ENCODE data around the gene IL1R1. TPM values are rescaled to one million over a fixed set of nuclear protein-coding genes. Genes with fewer than 3 reads are reported as not detected.

IL1R1 gene
- total RNA-seq, 1 experiment from 2014 or later = 0.39 TPM

DNA sequence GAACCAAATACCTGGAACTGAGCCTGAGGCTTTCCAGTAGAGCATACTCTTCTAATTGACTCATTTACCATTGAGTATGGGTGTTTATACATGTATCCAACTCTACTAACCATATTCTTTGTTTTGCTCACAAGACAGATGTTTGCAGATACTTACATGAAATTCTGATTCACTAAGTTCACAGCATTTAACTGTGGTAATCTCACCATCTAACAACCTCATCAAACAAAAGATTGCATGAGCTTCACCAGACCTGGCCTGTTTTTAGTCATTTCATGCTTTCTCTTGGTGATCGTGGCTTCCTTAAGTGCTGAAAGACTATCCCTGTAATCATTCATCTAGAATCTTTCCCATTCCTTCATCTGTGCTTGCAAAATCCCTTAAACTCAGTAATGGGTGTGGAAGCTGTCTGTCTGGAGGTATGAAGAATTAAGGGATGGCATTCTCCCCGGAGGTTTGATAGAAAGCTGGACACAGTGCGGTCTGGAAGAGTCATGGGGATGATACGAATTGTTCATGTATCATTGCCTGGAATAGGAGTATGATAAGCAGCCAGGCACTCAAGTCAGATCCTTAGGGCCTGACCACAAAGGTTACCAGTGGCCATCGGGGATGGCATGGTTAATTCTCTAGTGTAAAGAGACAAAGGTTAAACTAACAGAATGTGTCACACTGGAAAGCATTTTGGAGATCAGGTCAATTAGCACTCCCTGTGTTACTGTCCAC lies 42.0 kb upstream of the IL1R1 start:
- H4K5ac ChIP-seq (ENCODE audit: insufficient read length, low read depth, low read length) = no peak overlapping the region

More for the DNA sequence above, 42.0 kb upstream of the IL1R1 start:
- H2BK12ac ChIP-seq (ENCODE audit: insufficient read length, low read depth, low read length) = no peak overlapping the region
- H3K4me3 Mint-ChIP-seq = no peak overlapping the region
- TF ChIP-seq, protein P1, sequence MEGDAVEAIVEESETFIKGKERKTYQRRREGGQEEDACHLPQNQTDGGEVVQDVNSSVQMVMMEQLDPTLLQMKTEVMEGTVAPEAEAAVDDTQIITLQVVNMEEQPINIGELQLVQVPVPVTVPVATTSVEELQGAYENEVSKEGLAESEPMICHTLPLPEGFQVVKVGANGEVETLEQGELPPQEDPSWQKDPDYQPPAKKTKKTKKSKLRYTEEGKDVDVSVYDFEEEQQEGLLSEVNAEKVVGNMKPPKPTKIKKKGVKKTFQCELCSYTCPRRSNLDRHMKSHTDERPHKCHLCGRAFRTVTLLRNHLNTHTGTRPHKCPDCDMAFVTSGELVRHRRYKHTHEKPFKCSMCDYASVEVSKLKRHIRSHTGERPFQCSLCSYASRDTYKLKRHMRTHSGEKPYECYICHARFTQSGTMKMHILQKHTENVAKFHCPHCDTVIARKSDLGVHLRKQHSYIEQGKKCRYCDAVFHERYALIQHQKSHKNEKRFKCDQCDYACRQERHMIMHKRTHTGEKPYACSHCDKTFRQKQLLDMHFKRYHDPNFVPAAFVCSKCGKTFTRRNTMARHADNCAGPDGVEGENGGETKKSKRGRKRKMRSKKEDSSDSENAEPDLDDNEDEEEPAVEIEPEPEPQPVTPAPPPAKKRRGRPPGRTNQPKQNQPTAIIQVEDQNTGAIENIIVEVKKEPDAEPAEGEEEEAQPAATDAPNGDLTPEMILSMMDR (conservative IDR thresholded peaks at IDR 0.05) = no peak
- H3K27ac ChIP-seq (ENCODE audit: insufficient read length, low read depth, low read length) = no peak overlapping the region
- no peak overlapping the region for H3T11ph ChIP-seq (ENCODE audit: low read length)
- no CpG with 5 or more reads among the region's 5 CpGs for WGBS (ENCODE audit: extremely low coverage, insufficient read length, low lambda C conversion rate)
- no peak overlapping the region for H3K14ac ChIP-seq (ENCODE audit: insufficient read depth, low read length)
- H3K9me3 ChIP-seq (ENCODE audit: control insufficient read depth, low read depth, low read length) = no peaks in the 10 kb centered on the region
- H3K79me1 ChIP-seq (ENCODE audit: insufficient read depth, low read depth, low read length, poor library complexity, severe bottlenecking) = no peaks in the 10 kb centered on the region
- H3K79me2 ChIP-seq (ENCODE audit: insufficient read depth, low read length) = no peaks in the 10 kb centered on the region
- H2AFZ ChIP-seq (ENCODE audit: low read length) = no peak overlapping the region
- H3K4me1 Mint-ChIP-seq = peaks cover 0 to 3% of the 10 kb centered on the region in 2 experiments; a peak in 1 of 4 replicates
- no peak overlapping the region for H2BK120ac ChIP-seq (ENCODE audit: low read depth, low read length, poor library complexity, severe bottlenecking)
- H2BK20ac ChIP-seq (ENCODE audit: low read depth, low read length, poor library complexity, severe bottlenecking) = no peak overlapping the region
- H2AK5ac ChIP-seq (ENCODE audit: insufficient read length, low read length) = no peak overlapping the region
- H2BK5ac ChIP-seq (ENCODE audit: insufficient read length, low read length) = no peak overlapping the region
- no peak overlapping the region for H3K9ac ChIP-seq (ENCODE audit: extremely low read depth, insufficient read length, low read length)
- no peak overlapping the region for H4K8ac ChIP-seq (replicated peaks; ENCODE audit: insufficient read length, low read depth, low read length)
- DNase-seq = no peak
- no peaks in the 10 kb centered on the region for H3K4me1 ChIP-seq (ENCODE audit: insufficient read depth, low read length)
- 0 out of 7 replicates have a peak, but pooled peaks cover 0 to 2% (median 0%) of the 10 kb centered on the region in 3 experiments for H3K36me3 Mint-ChIP-seq (ENCODE audit: insufficient read depth in 1 of 3, low read depth in 3 of 3)
- no peak overlapping the region for H2BK15ac ChIP-seq (ENCODE audit: low read depth, low read length)
- no peaks in the 10 kb centered on the region for H4K20me1 ChIP-seq (ENCODE audit: control insufficient read depth, insufficient read depth, insufficient read length)
- H3K4me2 ChIP-seq (ENCODE audit: insufficient read depth, insufficient read length, low read length) = no peak overlapping the region
- no peak overlapping the region for H3K23ac ChIP-seq (ENCODE audit: insufficient read length, low read depth, low read length)
- no peak overlapping the region for H3K4ac ChIP-seq (ENCODE audit: low read depth, low read length)
- H3K23me2 ChIP-seq (ENCODE audit: insufficient read length, low read depth, low read length, poor library complexity, severe bottlenecking) = no peaks in the 10 kb centered on the region
- H4K91ac ChIP-seq (ENCODE audit: insufficient read length, low read depth, low read length) = no peak overlapping the region
- H3K27me3 Mint-ChIP-seq (ENCODE audit: low read depth) = peaks cover 1% of the 10 kb centered on the region; the same call in 1 of the 2 replicates
- no peak overlapping the region for H3K18ac ChIP-seq (ENCODE audit: insufficient read length, low read depth, low read length)
- no peaks in the 10 kb centered on the region for H3K27me3 ChIP-seq (ENCODE audit: insufficient read depth, low read length)
- H3K56ac ChIP-seq (ENCODE audit: insufficient read length, low read depth, low read length) = no peak overlapping the region
- no peak overlapping the region; a peak in 1 of 7 replicates for H3K27ac Mint-ChIP-seq
- H3K9me3 Mint-ChIP-seq = peaks cover 0 to 9% of the 10 kb centered on the region in 2 experiments; a peak in 3 of 5 replicates
